Esophagus squamous epithelium (tissue), 4 donors: ENCODE results near the gene OXER1.

Experiments used
- CTCF ChIP-seq, 6 experiments: fragments of 450-650 bp in 4 of 6; fragments of 200-600 bp in 2 of 6; sonication (generic) in 2 of 6; IDR thresholded peaks; one replicate each; pipeline ENCODE4 v1.5.1; 2016 to 2019; ENCODE audit warnings: antibody characterized with exemption in 6 of 6, mild to moderate bottlenecking in 4 of 6, moderate library complexity in 4 of 6
- POLR2A ChIP-seq, 4 donors: fragments of 450-650 bp; IDR thresholded peaks; one replicate each; pipeline ENCODE4 v1.6.1; 2017; ENCODE audit warnings: antibody characterized with exemption in 4 of 4, mild to moderate bottlenecking in 4 of 4, moderate library complexity in 3 of 4

- TF ChIP-seq POLR2A (IDR thresholded peaks at IDR 0.05), result no peak
- TF ChIP-seq CTCF (IDR thresholded peaks at IDR 0.05), result no peak
Measured at GRCh38 chr2:42764096-42764495, at the start of gene OXER1.
